NT2/D1 (cell line): ENCODE results near the gene SCP2.

Experiments used
- YY1 ChIP-seq: IDR thresholded peaks from 2 replicates; pipeline ENCODE4 v1.6.1; 2011; ENCODE audit not compliant: insufficient read length, insufficient read depth
- ZNF274 ChIP-seq: IDR thresholded peaks from 2 replicates; pipeline ENCODE4 v1.6.1; 2011; ENCODE audit warnings: mild to moderate bottlenecking, low read depth, low read length

DNA sequence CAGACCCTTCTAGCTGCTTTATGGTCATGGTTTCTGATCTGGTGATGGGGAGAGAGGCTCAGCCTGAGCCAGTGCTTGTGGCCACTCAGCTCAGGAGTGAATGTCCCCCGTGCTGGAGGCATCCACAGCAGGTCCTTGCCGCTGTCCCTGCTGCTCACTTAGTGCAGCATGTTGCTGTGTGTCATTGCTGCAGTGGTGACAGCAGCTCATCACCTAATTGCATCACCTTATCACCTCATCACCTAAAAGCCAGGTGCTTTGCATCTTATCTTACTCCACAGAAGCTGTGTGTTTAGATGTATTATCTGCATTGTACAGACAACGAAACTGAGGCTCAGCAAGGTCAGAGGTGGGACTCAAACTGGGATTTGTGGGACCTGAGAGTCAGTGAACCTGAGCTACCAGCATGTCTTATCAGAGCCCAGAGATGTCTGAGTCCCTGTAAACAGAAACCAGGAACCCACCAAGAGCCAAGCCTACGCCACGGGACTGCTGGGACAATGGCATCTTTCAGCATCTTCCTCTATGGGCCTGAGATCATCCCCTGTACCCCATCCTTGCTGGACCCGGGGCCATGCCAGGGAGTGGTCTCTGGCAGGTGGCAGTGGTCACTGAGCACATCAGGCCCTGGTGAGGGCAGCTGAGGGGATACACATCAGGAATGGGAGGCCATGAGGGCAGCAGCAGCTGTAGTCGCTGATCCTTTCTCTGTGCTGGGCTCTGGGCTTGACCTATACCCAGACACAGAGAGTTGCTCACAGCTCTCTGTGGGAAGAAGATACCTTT is 141.4 kb downstream of the SCP2 start:
- no peak for TF ChIP-seq ZNF274
- TF ChIP-seq YY1, result no peak
